ENCODE results near the gene TUBG1. TPM values are rescaled to one million over a fixed set of nuclear protein-coding genes. Genes with fewer than 3 reads are reported as not detected.
A peak's percentile ranks its signal among the peaks of the same experiment; 100 is the strongest.

The TUBG1 gene
- total and polyA plus RNA-seq, 8 donors, result 10.5 to 79.9 (median 23.2) TPM

DNA sequence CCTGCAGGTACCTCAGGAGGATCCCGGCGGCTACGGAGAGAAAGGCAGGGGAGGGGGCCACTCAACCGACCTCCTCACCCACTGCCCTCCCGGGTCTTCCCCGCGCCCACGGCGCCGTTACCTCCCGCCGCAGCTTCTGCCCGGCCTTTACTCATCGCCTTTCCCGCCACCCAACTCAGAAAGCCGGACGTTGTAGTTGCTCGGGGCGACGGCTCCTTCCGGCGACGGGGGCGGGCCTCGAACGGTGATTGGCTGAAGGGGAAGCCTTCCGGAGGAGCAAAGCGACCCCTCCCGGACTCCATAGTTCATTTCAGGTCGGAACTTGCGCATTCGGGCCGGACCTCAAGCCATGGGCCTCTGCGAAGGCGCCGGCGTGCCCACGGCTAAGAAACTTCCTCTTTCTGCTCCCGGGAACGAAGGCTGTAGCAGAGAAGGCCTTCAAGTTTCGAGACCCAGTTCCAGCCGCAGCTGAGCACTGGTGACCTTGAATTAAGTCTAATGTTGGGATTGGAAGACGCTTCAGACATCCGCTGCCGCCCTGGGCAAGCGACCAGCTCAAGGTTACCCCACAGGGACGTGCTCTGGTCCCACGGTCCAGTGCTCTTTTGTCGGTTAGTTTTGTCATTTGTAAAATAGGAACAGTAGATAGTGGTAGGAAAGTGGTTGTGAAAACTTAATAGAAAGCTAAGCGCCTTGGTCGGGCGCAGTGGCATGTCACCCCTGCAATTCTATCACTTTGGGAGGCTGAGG is 31.8 kb upstream of the TUBG1 start, which contains the start of gene PSMC3IP:
PSMC3IP (minus strand) TSS at position 198 of the 750 bp plus-strand sequence; CDS start at position 155, 43 bp downstream.
- peak; percentile 92 to 97 (median 94) for DNase-seq
- intact Hi-C loops (cut with DNase I), result no loop called here

DNA sequence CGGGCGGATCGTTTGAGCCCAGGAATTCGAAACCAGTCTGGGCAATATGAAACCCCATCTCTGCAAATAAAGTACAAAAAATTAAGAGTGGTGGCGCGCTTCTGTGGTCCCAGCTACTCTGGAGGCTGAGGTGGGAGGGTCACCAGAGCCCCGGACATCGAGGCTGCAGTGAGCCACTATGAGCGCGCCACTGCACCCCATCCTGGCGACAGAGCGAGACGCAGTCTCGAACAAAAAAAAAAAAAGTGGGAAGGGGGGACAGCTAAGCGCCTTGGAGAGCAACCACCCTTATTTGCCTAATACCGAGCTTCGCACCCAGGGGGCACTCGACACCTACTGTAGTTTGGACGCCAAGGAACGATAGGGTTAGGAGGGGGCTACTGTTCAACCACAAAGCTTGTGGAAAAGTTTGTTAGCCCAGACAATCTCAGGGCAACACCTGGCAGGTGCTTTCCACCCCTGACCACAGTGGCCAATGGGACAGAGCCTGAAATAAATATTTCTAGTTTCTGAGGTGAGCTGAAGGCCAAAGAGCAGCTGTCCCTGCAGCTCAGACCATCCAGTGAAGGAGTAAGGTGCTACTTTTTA is 31.1 kb upstream of the TUBG1 start:
- peaks cover 0 to 10% (median 5%) of the 10 kb centered on the region in 3 donors for H3K4me1 ChIP-seq

More for the DNA sequence above, 31.8 kb upstream of the TUBG1 start, which contains the start of gene PSMC3IP:
- Histone ChIP-seq H3K4me1 (peaks cover 0 to 10% (median 5%) of the 10 kb centered on the region in 3 donors), H3K9me3 (no peaks in the 10 kb centered on the region), H3K36me3 (peaks cover 3 to 30% (median 15%) of the 10 kb centered on the region in 3 donors), H3K27ac (peak within 1 kb of the TSS; percentile 64 to 84 (median 74)), H3K4me3 (peak within 1 kb of the TSS; percentile 31 to 62 (median 44)), H3K27me3 (no peaks in the 10 kb centered on the region)
- 0% methylated on average over 52 of the region's 52 CpGs for WGBS, 2 donors
- no peak for FAIRE-seq
- ATAC-seq, result peak; percentile 94 to 98 (median 96)
- TF ChIP-seq CTCF (IDR thresholded peaks at IDR 0.05), result no peak

DNA sequence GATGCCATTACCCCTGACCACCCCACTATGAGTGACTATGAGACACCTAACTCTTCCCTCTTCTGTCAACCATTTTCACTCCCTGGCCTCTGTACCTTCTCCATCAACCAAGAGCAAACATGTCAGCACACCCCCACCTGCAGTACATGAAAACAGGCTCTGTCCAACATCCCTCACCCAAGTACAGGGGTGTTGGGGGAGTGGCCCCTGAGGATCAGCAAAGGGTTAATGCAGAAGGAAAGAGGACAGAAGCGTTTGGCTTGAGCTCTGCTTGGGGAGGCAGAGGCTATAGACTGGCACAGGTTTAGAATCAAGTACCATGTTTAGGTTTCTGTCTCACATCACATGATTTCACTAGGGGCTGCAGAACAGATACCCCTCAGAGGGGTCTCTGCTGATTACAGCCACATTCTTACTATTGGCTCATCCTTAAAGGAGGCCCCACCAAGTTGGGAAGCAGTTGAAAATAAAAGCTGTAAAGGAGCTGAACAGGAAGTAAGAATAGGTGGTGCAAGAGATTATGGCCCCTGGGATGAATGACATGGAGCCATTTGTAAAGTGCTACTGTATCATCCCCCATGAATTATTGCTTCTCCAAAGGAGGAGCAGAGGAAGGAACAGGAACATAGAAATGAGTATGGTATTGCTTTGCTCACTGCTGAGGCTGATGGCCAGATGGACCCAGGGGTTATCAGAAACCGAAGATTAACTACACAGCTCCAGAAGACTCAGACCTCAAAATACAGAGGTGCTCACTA is 29.5 kb upstream of the TUBG1 start:
- no peak for FAIRE-seq
- no peak for ATAC-seq
- no peak overlapping the region for H3K4me3 ChIP-seq
- intact Hi-C loops (cut with DNase I), result no loop called here
- no peak overlapping the region for H3K27ac ChIP-seq
- no peaks in the 10 kb centered on the region for H3K9me3 ChIP-seq
- DNase-seq, result peak in 1 of 6 donors; percentile 9
- H3K36me3 ChIP-seq, result peaks cover 0 to 41% (median 18%) of the 10 kb centered on the region in 3 donors
- 42 to 50% methylated on average over 2 of the region's 2 CpGs for WGBS, 2 donors
- TF ChIP-seq CTCF (IDR thresholded peaks at IDR 0.05), result no peak
- H3K27me3 ChIP-seq, result no peaks in the 10 kb centered on the region
- peaks cover 0 to 10% (median 5%) of the 10 kb centered on the region in 3 donors for H3K4me1 ChIP-seq

More for the DNA sequence above, 31.1 kb upstream of the TUBG1 start:
- peak; percentile 65 to 80 (median 73) for DNase-seq
- Histone ChIP-seq H3K27ac (peak overlapping the region; percentile 64 to 84 (median 74)), H3K9me3 (no peaks in the 10 kb centered on the region), H3K4me3 (peak overlapping the region; percentile 31 to 62 (median 44)), H3K36me3 (peaks cover 3 to 30% (median 12%) of the 10 kb centered on the region in 3 donors), H3K27me3 (no peaks in the 10 kb centered on the region)
- intact Hi-C loops (cut with DNase I), result no loop called here
- no peak for FAIRE-seq
- ATAC-seq, result peak; percentile 77 to 89 (median 83)
- peak; percentile 28 to 65 (median 50) for TF ChIP-seq CTCF (IDR thresholded peaks at IDR 0.05)
- 0 to 1% methylated on average over 20 of the region's 20 CpGs for WGBS, 2 donors

DNA sequence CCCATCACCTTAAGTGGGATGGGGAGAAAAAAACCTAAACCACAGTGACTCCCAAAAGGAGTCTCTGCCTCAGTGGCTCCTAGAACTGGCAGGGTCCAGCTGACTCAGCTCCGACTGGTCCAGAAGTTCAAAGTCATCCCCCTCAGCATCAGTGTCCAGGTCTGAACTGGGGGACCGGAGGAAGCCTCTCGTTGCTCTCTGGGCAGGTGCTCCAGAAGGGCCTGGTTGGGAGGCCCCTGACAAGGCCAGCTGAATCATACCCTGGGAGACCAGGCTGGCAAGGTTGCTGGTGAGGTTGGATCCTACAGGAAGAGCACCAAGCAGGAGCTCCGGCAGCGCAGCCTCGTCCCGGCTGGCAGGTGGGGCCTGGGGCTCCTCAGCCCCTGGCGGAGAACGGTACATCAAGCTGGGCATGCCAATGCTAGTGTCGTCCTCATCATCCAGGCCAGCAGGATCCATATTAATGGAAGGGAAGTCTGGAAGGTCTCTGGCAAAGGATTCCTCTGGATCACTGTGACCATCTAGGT is 27.7 kb upstream of the TUBG1 start:
- H3K9me3 ChIP-seq, result no peaks in the 10 kb centered on the region
- 87 to 89% methylated on average over 10 of the region's 10 CpGs for WGBS, 2 donors
- H3K27ac ChIP-seq, result no peak overlapping the region
- intact Hi-C loops (cut with DNase I), result no loop called here
- peak in 1 of 6 donors; percentile 51 for DNase-seq
- H3K4me3 ChIP-seq, result no peak overlapping the region
- peaks cover 0 to 56% (median 26%) of the 10 kb centered on the region in 3 donors for H3K36me3 ChIP-seq
- no peak for ATAC-seq
- TF ChIP-seq CTCF (IDR thresholded peaks at IDR 0.05), result no peak
- peaks cover 0 to 14% (median 5%) of the 10 kb centered on the region in 3 donors for H3K4me1 ChIP-seq
- H3K27me3 ChIP-seq, result no peaks in the 10 kb centered on the region
- no peak for FAIRE-seq
